ENCODE measurements around the gene SLC16A2.

Gene SLC16A2

GRCh38 chrX:74498924-74499323 lies 77.6 kb downstream of the SLC16A2 start:
- no peaks in the 10 kb centered on the region for H3K27me3 ChIP-seq (ENCODE audit: insufficient read depth, poor library complexity, severe bottlenecking)
- no peak overlapping the region for H3K4me3 ChIP-seq (replicated peaks; ENCODE audit: insufficient read depth, low read length)
- no peak for TF ChIP-seq GABPA (IDR thresholded peaks at IDR 0.05; ENCODE audit: low read depth)
- no peak for TF ChIP-seq CTCF (IDR thresholded peaks at IDR 0.05; ENCODE audit: insufficient read depth, low read length)
- TF ChIP-seq REST (IDR thresholded peaks at IDR 0.05; ENCODE audit: insufficient replicate concordance, low read depth), result no peak
- no peak for TF ChIP-seq SPI1 (IDR thresholded peaks at IDR 0.05; ENCODE audit: borderline replicate concordance, low read depth)
- no peak for TF ChIP-seq POLR2AphosphoS5 (IDR thresholded peaks at IDR 0.05; ENCODE audit: low read depth)
- no peak for DNase-seq (ENCODE audit: low read depth in 1 of 2, low spot score in 1 of 2)
- H3K27ac ChIP-seq (replicated peaks), result no peak overlapping the region

GRCh38 chrX:74500067-74500466 lies 78.8 kb downstream of the SLC16A2 start:
- TF ChIP-seq POLR2AphosphoS5 (IDR thresholded peaks at IDR 0.05; ENCODE audit: low read depth) (no peak), SPI1 (IDR thresholded peaks at IDR 0.05; ENCODE audit: borderline replicate concordance, low read depth) (no peak), CTCF (IDR thresholded peaks at IDR 0.05; ENCODE audit: insufficient read depth, low read length) (no peak), GABPA (IDR thresholded peaks at IDR 0.05; ENCODE audit: low read depth) (no peak), REST (IDR thresholded peaks at IDR 0.05; ENCODE audit: insufficient replicate concordance, low read depth) (no peak)
- H3K4me3 ChIP-seq (replicated peaks; ENCODE audit: insufficient read depth, low read length), result no peak overlapping the region
- DNase-seq (ENCODE audit: low read depth in 1 of 2, low spot score in 1 of 2), result no peak
- no peaks in the 10 kb centered on the region for H3K27me3 ChIP-seq (ENCODE audit: insufficient read depth, poor library complexity, severe bottlenecking)
- no peak overlapping the region for H3K27ac ChIP-seq (replicated peaks)

- no peak for DNase-seq (ENCODE audit: low read depth in 1 of 2, low spot score in 1 of 2)
- H3K4me3 ChIP-seq (replicated peaks; ENCODE audit: insufficient read depth, low read length), result no peak overlapping the region
- no peaks in the 10 kb centered on the region for H3K27me3 ChIP-seq (ENCODE audit: insufficient read depth, poor library complexity, severe bottlenecking)
- TF ChIP-seq CTCF (IDR thresholded peaks at IDR 0.05; ENCODE audit: insufficient read depth, low read length) (no peak), POLR2AphosphoS5 (IDR thresholded peaks at IDR 0.05; ENCODE audit: low read depth) (no peak), GABPA (IDR thresholded peaks at IDR 0.05; ENCODE audit: low read depth) (no peak), REST (IDR thresholded peaks at IDR 0.05; ENCODE audit: insufficient replicate concordance, low read depth) (no peak)
- H3K27ac ChIP-seq (replicated peaks), result no peak overlapping the region
Measured at GRCh38 chrX:74500555-74500954, 79.3 kb downstream of the SLC16A2 start.

Data from HL-60 (cell line).